WERI-Rb-1 (cell line): ENCODE results near the gene CCDC91.

Experiments used
- DNase-seq: peaks from one replicate; pipeline ENCODE4 v3.0.0-alpha.2; 2020
- H3K27ac ChIP-seq: fragments of 250-450 bp; sonication (Bioruptor Pico); 2 replicates; pipeline ENCODE4 v1.5.1; 2020; ENCODE audit warnings: mild to moderate bottlenecking, moderate library complexity
- H3K27me3 ChIP-seq: fragments of 250-450 bp; sonication (Bioruptor Pico); 2 replicates; pipeline ENCODE4 v1.5.1; 2021; ENCODE audit warnings: mild to moderate bottlenecking, low read depth, moderate library complexity; ENCODE audit not compliant: insufficient read depth, severe bottlenecking
- H3K36me3 ChIP-seq: fragments of 250-450 bp; sonication (Bioruptor Pico); 2 replicates; pipeline ENCODE4 v1.5.1; 2020; ENCODE audit warnings: mild to moderate bottlenecking, moderate library complexity
- H3K4me3 ChIP-seq: 2 replicates; pipeline ENCODE4 v1.5.1; 2011; ENCODE audit warnings: low read depth, mild to moderate bottlenecking, control low read depth, low read length
- H3K9me3 ChIP-seq: fragments of 250-450 bp; sonication (Bioruptor Pico); 2 replicates; pipeline ENCODE4 v1.5.1; 2021; ENCODE audit warnings: mild to moderate bottlenecking, moderate library complexity; ENCODE audit not compliant: severe bottlenecking
- TF ChIP-seq, protein P1 (sequence below): IDR thresholded peaks from 2 replicates; pipeline ENCODE4 v1.5.1; 2011; ENCODE audit warnings: low read depth, mild to moderate bottlenecking, control low read depth, inconsistent platforms, low read length

Gene CCDC91

DNA sequence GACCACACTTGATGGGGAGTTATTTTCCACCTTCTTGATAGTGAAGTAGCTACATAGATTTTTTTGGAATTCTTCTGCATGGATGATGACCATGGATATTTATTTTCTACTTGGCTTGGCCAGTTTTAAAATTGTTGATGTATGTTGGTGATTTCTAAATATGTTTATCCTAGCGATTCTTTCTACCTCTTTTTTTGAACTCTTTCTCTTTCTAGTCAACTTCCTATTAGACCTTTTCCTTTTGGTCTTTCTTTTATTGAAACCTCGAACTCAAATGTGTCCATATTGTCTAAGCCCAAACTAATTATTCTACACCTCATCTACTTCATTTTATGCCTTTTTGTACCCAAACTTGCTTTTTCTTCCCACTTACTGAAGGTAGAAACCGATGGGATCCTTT lies 37.0 kb downstream of the CCDC91 start:
- no peaks in the 10 kb centered on the region for H3K27me3 ChIP-seq
- no peak overlapping the region for H3K27ac ChIP-seq
- no peak for DNase-seq
- TF ChIP-seq, protein P1, sequence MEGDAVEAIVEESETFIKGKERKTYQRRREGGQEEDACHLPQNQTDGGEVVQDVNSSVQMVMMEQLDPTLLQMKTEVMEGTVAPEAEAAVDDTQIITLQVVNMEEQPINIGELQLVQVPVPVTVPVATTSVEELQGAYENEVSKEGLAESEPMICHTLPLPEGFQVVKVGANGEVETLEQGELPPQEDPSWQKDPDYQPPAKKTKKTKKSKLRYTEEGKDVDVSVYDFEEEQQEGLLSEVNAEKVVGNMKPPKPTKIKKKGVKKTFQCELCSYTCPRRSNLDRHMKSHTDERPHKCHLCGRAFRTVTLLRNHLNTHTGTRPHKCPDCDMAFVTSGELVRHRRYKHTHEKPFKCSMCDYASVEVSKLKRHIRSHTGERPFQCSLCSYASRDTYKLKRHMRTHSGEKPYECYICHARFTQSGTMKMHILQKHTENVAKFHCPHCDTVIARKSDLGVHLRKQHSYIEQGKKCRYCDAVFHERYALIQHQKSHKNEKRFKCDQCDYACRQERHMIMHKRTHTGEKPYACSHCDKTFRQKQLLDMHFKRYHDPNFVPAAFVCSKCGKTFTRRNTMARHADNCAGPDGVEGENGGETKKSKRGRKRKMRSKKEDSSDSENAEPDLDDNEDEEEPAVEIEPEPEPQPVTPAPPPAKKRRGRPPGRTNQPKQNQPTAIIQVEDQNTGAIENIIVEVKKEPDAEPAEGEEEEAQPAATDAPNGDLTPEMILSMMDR: no peak
- H3K4me3 ChIP-seq: no peak overlapping the region
- no peaks in the 10 kb centered on the region for H3K36me3 ChIP-seq
- no peaks in the 10 kb centered on the region for H3K9me3 ChIP-seq

DNA sequence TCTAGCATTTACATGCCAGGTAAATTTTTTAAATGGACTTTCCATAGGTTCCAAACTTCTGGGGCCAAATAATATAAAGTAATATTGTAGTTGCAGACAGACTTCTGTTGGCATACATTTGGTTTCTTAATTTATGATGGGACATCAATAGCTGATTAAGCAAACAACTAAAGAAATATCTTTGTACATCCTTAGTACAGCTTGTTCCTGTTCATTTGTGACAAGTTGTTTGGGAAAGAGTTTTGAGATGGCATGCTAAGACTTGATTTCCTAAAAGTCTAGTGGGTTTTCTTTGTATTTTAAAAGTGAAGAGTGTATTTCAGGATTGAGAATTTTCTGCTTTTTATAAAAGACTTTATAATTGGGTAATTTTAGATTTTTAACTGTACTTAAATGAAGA lies 41.0 kb downstream of the CCDC91 start:
- H3K27me3 ChIP-seq: no peaks in the 10 kb centered on the region
- H3K36me3 ChIP-seq: no peaks in the 10 kb centered on the region
- no peak overlapping the region for H3K4me3 ChIP-seq
- TF ChIP-seq, protein P1: no peak
- no peaks in the 10 kb centered on the region for H3K9me3 ChIP-seq
- DNase-seq: no peak
- H3K27ac ChIP-seq: no peak overlapping the region

DNA sequence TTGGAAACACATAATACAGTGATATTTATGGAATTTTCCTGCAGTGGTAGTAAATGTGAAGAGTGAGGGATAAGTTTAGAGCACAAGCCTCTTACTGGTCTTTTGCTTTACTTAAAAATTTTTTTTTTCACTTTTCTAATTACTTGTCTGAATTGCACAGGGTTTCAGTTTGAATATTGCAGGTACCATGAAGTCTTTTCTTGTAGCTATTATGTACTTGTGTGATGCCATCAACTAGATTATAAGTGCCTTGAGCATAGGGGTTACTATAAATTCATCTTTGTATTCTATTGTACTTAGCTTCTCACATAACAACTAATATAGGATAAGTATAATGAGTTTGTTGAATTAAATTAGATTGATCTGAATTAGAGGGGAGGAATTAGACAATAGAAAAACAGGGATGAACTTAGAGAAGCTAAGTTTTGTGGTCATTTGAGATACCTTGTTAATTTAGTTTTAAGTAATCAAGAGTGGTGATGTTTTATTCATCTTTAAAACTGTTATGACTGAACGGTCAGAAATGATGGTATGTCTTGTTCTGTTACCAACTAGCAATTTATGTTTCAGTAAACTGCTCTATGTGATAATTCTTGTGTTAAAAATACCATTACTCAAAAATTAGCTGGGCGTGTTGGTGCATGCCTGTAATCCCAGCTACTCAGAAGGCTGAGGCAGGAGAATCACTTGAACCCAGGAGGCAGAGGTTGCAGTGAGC lies 42.1 kb downstream of the CCDC91 start:
- no peak overlapping the region for H3K4me3 ChIP-seq
- no peak for DNase-seq

DNA sequence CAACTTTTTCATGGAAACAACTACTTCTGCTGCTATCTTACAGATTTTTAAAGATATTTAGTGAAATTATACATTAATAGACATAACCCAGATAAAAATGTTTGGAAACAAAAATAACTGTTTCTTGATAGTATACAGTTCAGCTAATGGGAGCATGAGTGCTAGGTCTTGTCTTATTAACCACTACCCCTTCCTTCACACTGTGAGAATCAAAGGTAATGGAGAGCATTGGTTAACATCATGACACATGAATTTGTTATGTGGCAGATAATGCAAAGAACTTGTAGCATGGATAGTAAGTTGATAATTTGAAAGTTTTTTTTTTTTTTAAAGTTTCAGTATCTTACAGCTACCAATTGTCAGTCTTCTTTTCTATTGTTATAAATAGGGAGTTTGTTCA lies 44.2 kb downstream of the CCDC91 start:
- TF ChIP-seq, protein P1: no peak
- Histone ChIP-seq H3K36me3 (no peaks in the 10 kb centered on the region), H3K27ac (no peak overlapping the region), H3K4me3 (no peak overlapping the region), H3K9me3 (no peaks in the 10 kb centered on the region), H3K27me3 (no peaks in the 10 kb centered on the region)
- no peak for DNase-seq

More for the DNA sequence above, 42.1 kb downstream of the CCDC91 start:
- no peaks in the 10 kb centered on the region for H3K9me3 ChIP-seq
- TF ChIP-seq, protein P1: no peak
- H3K27ac ChIP-seq: no peak overlapping the region
- no peaks in the 10 kb centered on the region for H3K36me3 ChIP-seq
- H3K27me3 ChIP-seq: no peaks in the 10 kb centered on the region

DNA sequence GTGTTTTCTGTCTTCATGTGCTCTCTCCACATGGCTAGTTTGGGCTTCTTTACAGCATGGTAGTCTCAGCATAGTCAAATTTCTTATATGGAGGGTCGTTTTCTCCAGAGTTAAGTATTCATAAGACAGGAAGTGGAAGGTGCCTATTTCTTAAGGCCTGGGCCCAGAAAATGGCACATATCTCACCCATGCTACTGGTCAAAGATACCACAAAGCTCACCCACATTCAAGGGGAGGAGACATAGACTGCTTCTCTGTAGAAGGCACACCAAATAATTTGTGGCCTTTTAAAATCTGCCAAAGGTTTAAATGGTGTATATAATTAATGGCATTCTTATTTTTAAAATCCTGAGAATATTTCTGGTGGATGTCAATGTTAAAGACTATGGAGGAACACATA lies 44.8 kb downstream of the CCDC91 start:
- H3K4me3 ChIP-seq: no peak overlapping the region
- no peaks in the 10 kb centered on the region for H3K9me3 ChIP-seq
- H3K36me3 ChIP-seq: no peaks in the 10 kb centered on the region
- no peaks in the 10 kb centered on the region for H3K27me3 ChIP-seq
- DNase-seq: no peak
- TF ChIP-seq, protein P1: no peak
- H3K27ac ChIP-seq: no peak overlapping the region

DNA sequence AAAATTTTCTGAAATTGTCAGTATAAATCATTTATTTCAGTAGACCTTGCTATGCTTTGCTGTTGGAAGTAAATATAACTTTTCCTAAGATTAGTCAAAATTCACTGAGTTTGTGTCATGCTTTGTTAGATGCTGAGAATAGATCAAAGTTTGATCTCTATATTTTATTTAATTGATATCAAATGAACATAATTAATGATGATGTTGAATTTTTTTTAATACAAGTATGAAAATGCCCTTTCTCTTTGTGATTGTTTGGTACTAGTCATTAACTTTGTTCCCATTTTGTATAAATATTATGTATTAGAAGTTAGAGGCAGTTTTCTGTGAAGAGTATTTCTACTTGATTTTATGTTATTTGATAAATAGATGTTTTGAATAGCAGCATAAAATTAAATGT lies 45.7 kb downstream of the CCDC91 start:
- TF ChIP-seq, protein P1: no peak
- H3K36me3 ChIP-seq: no peaks in the 10 kb centered on the region
- H3K27ac ChIP-seq: no peak overlapping the region
- no peaks in the 10 kb centered on the region for H3K9me3 ChIP-seq
- H3K27me3 ChIP-seq: no peaks in the 10 kb centered on the region
- no peak overlapping the region for H3K4me3 ChIP-seq
- no peak for DNase-seq
